Rectal smooth muscle tissue (tissue), 1 donor: ENCODE measurements around the gene RPL27.
"Not testable (repeated sequence)": the region's sequence is repeated elsewhere in the genome, so short reads cannot be mapped to it uniquely, and the experiment has no call there.

Source experiments
- H3K27ac ChIP-seq: one replicate; pipeline ENCODE4 v1.7.0; 2013; ENCODE audit warnings: low read depth, low read length, inconsistent platforms
- H3K27me3 ChIP-seq: one replicate; pipeline ENCODE4 v1.7.0; 2013; ENCODE audit warnings: low read length; ENCODE audit not compliant: control insufficient read depth, insufficient read depth
- H3K36me3 ChIP-seq: one replicate; pipeline ENCODE4 v1.7.0; 2013; ENCODE audit warnings: low read length; ENCODE audit not compliant: control insufficient read depth, insufficient read depth
- H3K4me1 ChIP-seq: one replicate; pipeline ENCODE4 v1.7.0; 2013; ENCODE audit warnings: low read length; ENCODE audit not compliant: control insufficient read depth, insufficient read depth
- H3K4me3 ChIP-seq: one replicate; pipeline ENCODE4 v1.7.0; 2013; ENCODE audit warnings: low read length
- H3K9ac ChIP-seq: one replicate; pipeline ENCODE4 v1.7.0; 2013; ENCODE audit warnings: low read length

RPL27 gene

DNA sequence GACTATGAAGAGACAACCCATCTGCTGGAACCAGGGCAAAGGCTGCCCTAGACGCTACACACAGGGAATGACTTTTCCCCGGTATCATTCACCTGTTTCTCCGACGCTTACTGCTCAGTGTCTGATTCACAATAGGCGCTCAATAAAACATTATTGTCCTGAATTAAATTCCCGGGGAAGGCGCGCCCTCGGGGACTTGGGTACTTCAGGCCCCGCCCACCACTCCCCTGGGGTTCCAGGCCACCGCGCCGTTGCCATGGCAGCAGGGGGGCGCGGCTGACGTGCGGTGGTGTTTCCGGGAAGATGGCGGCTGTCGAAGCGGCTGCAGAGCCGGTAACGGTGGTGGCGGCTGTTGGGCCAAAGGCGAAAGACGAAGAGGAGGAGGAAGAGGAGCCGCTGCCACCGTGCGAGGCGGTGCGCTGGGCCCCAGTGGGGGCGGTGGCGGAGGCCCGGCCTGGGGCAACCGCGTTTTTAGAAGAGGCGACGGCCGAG is 17.9 kb upstream of the RPL27 start, which contains the start of gene RUNDC1:
RUNDC1 (plus strand) TSS at position 292 of the 492 bp plus-strand sequence; CDS start at position 304, 12 bp downstream.
- Histone ChIP-seq H3K4me1 (peaks cover 15% of the 10 kb centered on the region), H3K36me3 (no peaks in the 10 kb centered on the region)

DNA sequence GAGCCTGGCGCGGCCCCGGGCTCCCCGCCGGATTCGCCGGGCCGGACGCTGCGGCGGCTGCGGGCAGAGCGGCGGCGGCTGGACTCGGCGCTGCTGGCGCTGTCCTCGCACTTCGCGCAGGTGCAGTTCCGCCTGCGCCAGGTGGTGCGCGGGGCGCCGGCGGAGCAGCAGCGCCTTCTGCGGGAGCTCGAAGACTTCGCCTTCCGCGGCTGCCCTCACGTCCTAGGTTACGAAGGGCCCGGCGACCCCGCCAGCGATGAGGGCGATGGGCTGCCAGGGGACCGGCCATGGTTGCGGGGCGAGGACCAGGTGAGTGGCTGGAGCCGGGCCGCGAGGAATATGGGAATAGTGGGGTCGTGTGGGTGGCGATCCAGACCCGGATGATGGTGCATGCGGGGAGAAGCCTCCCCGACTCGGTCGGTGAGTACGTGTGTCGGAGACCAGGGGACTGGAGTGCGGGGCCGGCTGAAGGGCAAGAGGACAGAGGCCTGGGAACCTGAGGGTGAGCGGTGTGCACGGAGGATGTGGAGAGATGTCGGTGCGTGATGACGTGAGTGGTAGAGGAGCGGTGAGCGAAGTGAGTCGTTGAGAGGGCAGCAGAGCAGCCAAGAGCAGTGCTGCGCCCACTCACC is 17.3 kb upstream of the RPL27 start:
- peak overlapping the region; percentile 72 for H3K4me3 ChIP-seq
- H3K36me3 ChIP-seq, result no peaks in the 10 kb centered on the region
- H3K27ac ChIP-seq, result peak overlapping the region; percentile 84
- H3K4me1 ChIP-seq, result peaks cover 15% of the 10 kb centered on the region
- no peaks in the 10 kb centered on the region for H3K27me3 ChIP-seq
- peak overlapping the region; percentile 78 for H3K9ac ChIP-seq

More for the DNA sequence above, 17.9 kb upstream of the RPL27 start, which contains the start of gene RUNDC1:
- Histone ChIP-seq H3K27me3 (no peaks in the 10 kb centered on the region), H3K9ac (peak within 1 kb of the TSS; percentile 78), H3K27ac (peak within 1 kb of the TSS; percentile 84), H3K4me3 (peak within 1 kb of the TSS; percentile 72)

DNA sequence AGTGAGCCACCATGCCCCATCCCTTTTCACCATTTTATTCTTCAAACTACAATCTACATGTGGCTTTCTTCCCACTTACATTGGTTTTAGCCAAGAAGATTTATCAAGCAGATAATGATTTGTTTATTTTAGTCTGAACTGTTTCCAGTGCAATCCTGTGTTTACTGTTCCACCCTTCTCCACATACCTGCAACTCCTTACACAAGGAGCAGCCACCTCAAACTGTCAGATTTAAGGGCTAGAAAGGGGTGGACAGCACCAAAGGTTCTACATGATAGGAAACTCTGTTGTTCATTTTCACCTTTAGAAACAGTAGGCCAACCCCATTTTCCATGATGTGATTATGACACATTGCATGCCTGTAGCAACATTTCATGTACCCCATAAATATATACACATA is 16.0 kb upstream of the RPL27 start:
- Histone ChIP-seq H3K4me1 (peaks cover 15% of the 10 kb centered on the region), H3K27me3 (no peaks in the 10 kb centered on the region), H3K27ac (no peak overlapping the region), H3K36me3 (peaks cover 2% of the 10 kb centered on the region), H3K9ac (no peak overlapping the region), H3K4me3 (no peak overlapping the region)

DNA sequence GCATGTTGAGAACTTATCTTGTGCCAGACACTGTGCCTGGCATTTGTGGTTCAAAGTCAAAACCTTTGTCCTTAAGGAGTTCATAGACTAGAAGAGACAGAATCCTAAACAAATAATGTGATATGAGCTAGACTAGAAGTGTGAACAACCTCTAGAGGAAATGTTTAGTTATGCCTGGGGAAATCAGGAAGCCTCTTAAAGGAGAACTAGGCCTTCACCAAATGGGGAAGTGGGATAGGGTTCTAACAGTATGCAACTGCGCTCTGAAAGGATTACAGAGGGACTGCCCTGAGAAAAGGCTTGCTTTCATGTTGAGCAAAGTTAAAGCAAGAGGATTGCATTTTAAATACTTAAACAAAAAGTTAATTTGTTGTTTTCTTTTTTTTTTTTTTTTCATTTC is 13.0 kb upstream of the RPL27 start:
- peaks cover 8% of the 10 kb centered on the region for H3K4me1 ChIP-seq
- H3K27ac ChIP-seq, result no peak overlapping the region
- H3K9ac ChIP-seq, result no peak overlapping the region
- H3K27me3 ChIP-seq, result no peaks in the 10 kb centered on the region
- no peak overlapping the region for H3K4me3 ChIP-seq
- peaks cover 12% of the 10 kb centered on the region for H3K36me3 ChIP-seq

DNA sequence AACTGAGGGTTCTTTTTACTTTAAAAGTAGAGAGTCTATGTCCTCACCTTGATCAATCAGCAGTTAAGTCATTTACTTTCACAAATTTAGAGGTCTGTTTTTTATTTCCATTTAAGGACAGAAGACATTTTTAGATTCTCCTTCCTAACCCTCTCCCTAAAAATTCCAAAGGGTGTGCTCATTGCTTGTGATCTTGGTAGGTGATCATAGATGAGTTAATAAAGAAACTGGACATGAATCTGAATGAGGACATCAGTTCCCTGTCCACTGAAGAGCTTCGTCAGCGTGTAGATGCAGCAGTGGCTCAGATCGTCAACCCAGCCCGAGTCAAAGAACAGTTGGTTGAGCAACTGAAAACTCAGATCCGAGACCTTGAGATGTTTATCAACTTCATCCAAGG is 9.1 kb upstream of the RPL27 start:
- Histone ChIP-seq H3K4me1 (no peaks in the 10 kb centered on the region), H3K27ac (no peak overlapping the region), H3K27me3 (no peaks in the 10 kb centered on the region), H3K4me3 (no peak overlapping the region), H3K9ac (no peak overlapping the region), H3K36me3 (peaks cover 34% of the 10 kb centered on the region)

DNA sequence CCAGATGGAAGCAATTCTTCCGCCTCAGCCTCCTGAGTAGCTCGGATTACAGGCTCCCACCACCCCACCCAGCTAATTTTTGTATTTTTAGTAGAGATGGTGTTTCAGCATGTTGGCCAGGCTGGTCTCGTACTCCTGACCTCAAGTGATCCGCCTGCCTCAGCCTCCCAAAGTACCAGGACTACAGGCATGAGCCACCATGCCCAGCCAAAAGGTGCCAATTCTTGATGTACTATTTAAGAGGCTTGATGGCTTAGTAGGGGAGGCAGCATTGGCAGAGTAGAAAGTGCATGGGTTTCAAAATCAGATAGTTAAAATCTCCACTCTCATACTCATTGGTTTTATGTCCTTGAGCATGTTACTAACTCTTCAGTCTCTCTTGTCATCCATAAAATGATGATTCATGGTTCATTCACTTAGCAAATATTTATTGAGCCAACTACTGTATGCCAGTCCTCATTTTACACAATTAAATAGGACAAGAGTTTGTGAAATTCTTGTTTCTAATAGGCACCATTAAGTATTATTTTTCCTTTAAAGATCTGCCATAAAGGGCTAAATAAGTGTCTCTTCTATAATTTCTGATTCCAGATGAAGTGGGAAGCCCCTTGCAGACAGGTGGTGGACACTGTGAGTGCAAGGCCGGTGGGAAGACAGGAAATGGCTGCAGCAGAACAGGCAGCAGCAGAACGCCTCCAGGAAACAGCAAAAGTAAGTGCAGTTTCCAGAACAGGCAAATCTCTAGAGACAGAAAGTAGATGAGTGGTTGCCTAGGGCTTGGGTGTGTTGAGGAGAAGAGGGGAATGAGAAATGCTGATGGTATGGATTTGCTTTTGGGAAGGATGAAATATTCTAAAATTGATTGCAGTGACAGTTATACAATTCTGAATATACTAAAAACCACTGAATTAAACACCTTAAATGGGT is 8.2 kb upstream of the RPL27 start:
- no peaks in the 10 kb centered on the region for H3K4me1 ChIP-seq
- no peak overlapping the region for H3K27ac ChIP-seq

DNA sequence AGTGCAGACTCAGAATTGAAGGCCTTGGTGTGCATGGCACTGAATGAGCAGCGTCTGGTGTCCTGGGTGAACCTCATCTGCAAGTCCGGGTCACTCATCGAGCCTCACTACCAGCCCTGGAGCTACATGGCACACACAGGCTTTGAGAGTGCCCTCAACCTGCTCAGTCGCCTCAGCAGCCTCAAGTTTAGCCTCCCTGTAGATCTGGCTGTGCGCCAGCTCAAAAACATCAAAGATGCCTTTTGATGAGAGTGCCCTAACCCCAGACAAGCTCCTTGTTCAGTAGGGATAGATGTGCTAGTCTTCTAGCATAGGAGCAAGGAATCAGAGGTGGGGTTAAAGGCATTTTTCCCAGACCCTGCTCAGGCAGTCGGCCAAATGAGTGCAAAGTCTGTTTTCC is 6.7 kb upstream of the RPL27 start:
- Histone ChIP-seq H3K4me3 (no peak overlapping the region), H3K9ac (no peak overlapping the region), H3K4me1 (no peaks in the 10 kb centered on the region), H3K36me3 (peaks cover 34% of the 10 kb centered on the region), H3K27me3 (no peaks in the 10 kb centered on the region), H3K27ac (no peak overlapping the region)

More for the DNA sequence above, 8.2 kb upstream of the RPL27 start:
- Histone ChIP-seq H3K4me3 (no peak overlapping the region), H3K27me3 (no peaks in the 10 kb centered on the region), H3K36me3 (peaks cover 34% of the 10 kb centered on the region), H3K9ac (no peak overlapping the region)

DNA sequence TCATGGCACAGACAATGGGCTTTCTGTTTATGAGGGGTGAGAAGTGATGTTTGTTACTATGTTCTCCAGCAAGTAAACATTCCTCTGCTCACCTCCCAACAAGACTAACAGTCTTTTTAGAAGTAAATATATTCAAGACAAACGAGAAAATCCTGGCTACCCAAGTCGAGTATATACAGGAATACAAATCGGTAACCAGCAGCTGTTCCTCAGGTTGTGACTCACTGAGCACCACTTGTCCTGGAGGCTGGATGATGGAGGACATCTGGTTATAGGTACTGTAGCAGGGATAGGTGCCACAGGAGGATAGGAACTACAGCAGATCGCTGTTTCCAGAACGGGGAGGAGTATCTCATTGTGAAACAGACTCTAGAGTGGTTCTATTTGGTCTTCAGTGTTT is 5.3 kb upstream of the RPL27 start:
- peaks cover 30% of the 10 kb centered on the region for H3K36me3 ChIP-seq
- peaks cover 7% of the 10 kb centered on the region for H3K4me1 ChIP-seq
- no peaks in the 10 kb centered on the region for H3K27me3 ChIP-seq
- H3K4me3 ChIP-seq, result no peak overlapping the region
- no peak overlapping the region for H3K27ac ChIP-seq
- H3K9ac ChIP-seq, result no peak overlapping the region

DNA sequence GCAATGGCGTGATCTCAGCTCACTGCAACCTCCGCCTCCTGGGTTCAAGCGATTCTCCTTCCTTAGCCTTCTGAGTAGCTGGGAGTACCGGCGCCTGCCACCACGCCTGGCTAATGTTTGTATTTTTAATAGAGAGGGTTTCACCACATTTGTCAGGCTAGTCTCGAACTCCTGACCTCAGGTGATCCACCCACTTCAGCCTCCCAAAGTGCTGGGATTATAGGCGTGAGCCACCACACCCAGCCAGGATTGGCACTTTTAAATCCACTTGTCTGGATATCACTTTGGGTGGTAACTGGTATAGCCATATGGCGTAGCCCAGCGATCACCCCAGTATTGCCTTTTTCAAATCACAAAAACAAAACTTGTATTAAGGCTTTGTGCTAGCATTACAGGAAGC is 4.3 kb upstream of the RPL27 start:
- not testable (repeated sequence) for H3K27ac ChIP-seq, H3K27me3 ChIP-seq, H3K4me3 ChIP-seq, H3K9ac ChIP-seq, H3K4me1 ChIP-seq
- peaks cover 29% of the 10 kb centered on the region for H3K36me3 ChIP-seq

DNA sequence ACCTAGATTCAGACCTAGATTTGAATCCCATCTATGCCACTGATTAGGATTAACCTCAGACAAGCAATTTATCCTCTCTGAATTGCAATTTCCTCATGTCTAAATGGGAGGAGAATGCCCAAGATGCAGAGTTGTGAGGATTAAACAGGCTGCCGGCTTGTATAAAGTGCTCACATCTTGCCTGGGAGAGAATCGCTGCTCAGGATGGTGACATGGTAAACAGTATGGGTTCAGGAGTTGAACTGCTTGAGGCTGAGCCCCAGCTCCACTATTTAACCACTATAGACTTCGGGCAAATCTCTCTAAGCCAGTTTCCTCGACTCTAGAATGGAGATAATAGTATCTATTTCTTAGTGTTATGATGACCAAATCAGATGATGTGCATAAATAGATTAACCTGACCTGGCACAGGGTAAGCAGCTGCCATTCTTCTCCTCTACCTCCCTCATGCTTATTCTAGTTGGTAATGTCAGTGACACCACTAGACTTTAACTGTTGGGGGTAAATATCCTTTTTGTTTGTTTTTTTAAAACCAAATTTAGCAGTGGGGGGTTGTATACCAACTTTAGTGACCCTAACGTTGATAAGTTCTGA is 732 bp upstream of the RPL27 start:
- Histone ChIP-seq H3K27ac (peak overlapping the region; percentile 77), H3K36me3 (peaks cover 19% of the 10 kb centered on the region), H3K9ac (peak overlapping the region; percentile 12), H3K27me3 (no peaks in the 10 kb centered on the region), H3K4me3 (peak overlapping the region; percentile 44), H3K4me1 (peaks cover 14% of the 10 kb centered on the region)

DNA sequence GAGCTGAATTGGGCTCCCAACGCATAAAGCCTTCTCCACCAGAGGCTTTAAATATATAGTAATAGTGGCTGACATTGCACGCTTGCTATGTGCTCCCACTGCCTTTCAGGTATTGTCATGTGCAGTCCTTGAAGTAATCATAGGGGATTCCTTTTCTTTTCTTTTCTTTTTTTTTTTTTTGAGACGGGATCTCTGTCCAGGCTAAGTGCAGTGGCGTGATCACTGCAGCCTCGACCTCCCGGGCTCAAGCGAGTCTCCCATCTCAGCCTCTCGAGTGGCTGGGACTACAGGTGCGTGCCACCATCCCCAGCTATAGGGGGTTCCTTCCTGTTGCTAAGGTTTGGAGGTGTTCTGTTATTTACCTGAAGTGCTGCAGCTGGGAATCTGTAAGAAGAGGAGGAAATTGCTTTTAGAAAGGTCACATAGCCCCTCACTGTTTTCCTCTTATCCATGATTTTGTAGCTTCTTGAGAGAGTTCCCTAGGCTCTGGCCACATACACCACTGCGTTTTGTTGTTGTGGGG is 845 bp downstream of the RPL27 start:
- peak overlapping the region; percentile 85 for H3K27ac ChIP-seq
- peaks cover 14% of the 10 kb centered on the region for H3K4me1 ChIP-seq
- H3K4me3 ChIP-seq, result peak overlapping the region; percentile 82
- no peaks in the 10 kb centered on the region for H3K27me3 ChIP-seq
- H3K9ac ChIP-seq, result peak overlapping the region; percentile 91
- H3K36me3 ChIP-seq, result peaks cover 19% of the 10 kb centered on the region

DNA sequence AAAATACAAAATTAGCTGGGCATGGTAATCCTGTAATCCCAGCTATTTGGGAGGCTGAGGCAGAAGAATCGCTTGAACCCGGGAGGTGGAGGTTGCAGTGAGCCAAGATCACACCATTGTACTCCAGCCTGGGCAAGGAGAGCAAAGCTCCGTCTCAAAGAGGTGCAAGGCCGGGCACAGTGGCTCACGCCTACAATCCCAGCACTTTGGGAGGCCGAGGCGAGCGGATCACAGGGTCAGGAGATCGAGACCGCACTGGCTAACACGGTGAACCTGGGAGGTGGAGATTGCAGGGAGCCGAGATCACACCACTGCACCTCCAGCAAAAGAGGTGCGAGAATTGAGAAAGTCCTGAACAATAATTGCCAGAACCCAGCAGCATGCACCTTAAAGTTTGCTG is 2.7 kb downstream of the RPL27 start:
- H3K36me3 ChIP-seq, result peaks cover 19% of the 10 kb centered on the region
- peaks cover 14% of the 10 kb centered on the region for H3K4me1 ChIP-seq
- H3K27ac ChIP-seq, H3K4me3 ChIP-seq, H3K9ac ChIP-seq, H3K27me3 ChIP-seq: not testable (repeated sequence)
